ENCODE measurements around the gene KRTAP10-9. TPM values are rescaled to one million over a fixed set of nuclear protein-coding genes. Genes with fewer than 3 reads are reported as not detected.

Gene KRTAP10-9
- total RNA-seq, 2 donors from 2014 or later: not detected

DNA sequence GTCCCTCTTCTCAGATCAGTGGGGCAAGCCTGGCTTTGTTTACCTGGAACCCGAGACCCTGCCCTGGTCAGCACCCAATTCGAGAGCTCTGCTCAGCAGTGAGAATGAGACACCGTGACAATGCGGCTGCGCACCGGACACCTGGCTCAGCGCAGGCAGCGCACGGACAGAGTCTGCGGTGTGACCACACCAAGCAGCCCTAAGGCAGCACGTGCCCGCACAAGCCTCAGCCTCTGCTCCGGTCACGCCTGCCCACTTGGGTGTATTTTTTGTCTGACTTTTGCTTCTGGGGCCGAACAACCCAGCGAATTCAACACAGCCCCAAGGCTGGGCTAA lies 10.3 kb upstream of the KRTAP10-9 start:
- Histone ChIP-seq H3K27ac (no peak overlapping the region), H3K27me3 (replicated peaks; ENCODE audit: insufficient read depth) (no peaks in the 10 kb centered on the region), H3K4me1 (ENCODE audit: control insufficient read depth in 1 of 2, low read depth in 2 of 2) (no peaks in the 10 kb centered on the region), H3K4me3 (no peak overlapping the region), H3K9me3 (no peaks in the 10 kb centered on the region), H3K36me3 (no peaks in the 10 kb centered on the region)
- no peak for ATAC-seq (ENCODE audit: insufficient number of reproducible peaks, low FRiP score, low read depth)
- no peak for DNase-seq (ENCODE audit: low spot score)
- TF ChIP-seq, protein P1, sequence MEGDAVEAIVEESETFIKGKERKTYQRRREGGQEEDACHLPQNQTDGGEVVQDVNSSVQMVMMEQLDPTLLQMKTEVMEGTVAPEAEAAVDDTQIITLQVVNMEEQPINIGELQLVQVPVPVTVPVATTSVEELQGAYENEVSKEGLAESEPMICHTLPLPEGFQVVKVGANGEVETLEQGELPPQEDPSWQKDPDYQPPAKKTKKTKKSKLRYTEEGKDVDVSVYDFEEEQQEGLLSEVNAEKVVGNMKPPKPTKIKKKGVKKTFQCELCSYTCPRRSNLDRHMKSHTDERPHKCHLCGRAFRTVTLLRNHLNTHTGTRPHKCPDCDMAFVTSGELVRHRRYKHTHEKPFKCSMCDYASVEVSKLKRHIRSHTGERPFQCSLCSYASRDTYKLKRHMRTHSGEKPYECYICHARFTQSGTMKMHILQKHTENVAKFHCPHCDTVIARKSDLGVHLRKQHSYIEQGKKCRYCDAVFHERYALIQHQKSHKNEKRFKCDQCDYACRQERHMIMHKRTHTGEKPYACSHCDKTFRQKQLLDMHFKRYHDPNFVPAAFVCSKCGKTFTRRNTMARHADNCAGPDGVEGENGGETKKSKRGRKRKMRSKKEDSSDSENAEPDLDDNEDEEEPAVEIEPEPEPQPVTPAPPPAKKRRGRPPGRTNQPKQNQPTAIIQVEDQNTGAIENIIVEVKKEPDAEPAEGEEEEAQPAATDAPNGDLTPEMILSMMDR (IDR thresholded peaks at IDR 0.05): no peak

DNA sequence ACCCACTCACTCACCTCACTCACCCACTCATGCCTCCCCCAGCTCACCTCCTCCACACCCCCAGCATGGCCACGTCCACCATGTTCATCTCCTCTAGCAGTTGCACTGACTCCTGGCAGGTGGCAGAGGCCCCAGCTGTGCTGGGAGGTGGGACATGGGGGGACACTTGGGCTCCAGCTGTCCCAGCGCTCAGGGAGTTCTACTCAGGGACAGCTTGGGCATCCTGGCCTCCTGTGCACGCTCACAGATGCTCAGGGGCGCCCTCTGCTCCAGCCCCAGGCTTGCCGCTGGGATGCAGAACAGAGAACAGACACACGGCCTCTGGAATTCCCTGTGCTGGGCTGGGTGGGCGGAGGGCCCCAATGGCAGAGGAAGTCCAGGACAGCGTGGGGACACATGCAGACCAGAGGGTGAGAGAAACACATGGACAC lies 9.8 kb upstream of the KRTAP10-9 start:
- ATAC-seq (ENCODE audit: insufficient number of reproducible peaks, low FRiP score, low read depth): no peak
- Histone ChIP-seq H3K4me3 (no peak overlapping the region), H3K27ac (no peak overlapping the region), H3K9me3 (no peaks in the 10 kb centered on the region), H3K4me1 (ENCODE audit: control insufficient read depth in 1 of 2, low read depth in 2 of 2) (no peaks in the 10 kb centered on the region), H3K36me3 (no peaks in the 10 kb centered on the region), H3K27me3 (replicated peaks; ENCODE audit: insufficient read depth) (no peaks in the 10 kb centered on the region)
- TF ChIP-seq, protein P1 (IDR thresholded peaks at IDR 0.05): no peak
- no peak for DNase-seq (ENCODE audit: low spot score)

DNA sequence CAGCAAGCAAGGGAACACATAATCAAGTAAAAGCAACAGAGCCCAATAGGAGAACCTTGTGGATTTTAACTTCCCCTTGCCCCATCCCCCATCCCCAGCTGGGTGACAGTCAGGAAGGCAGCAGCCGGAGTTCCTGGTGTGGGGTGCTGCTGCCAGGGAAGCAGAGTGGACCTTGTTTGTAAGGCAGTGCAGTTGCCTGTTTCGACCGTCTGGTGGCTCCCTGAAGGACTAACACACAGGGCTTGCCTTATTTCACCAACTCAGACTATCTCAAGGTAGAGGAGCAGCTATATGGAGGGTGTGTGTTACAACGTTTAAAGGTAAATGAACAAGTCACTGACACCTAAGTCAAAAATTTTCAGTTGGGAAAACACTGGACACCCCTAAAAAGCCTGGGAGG lies 8.4 kb upstream of the KRTAP10-9 start:
- Histone ChIP-seq H3K27ac (no peak overlapping the region), H3K27me3 (replicated peaks; ENCODE audit: insufficient read depth) (no peaks in the 10 kb centered on the region), H3K4me3 (no peak overlapping the region), H3K9me3 (peaks cover 2% of the 10 kb centered on the region), H3K4me1 (ENCODE audit: control insufficient read depth in 1 of 2, low read depth in 2 of 2) (no peaks in the 10 kb centered on the region), H3K36me3 (no peaks in the 10 kb centered on the region)
- TF ChIP-seq, protein P1 (IDR thresholded peaks at IDR 0.05): no peak
- ATAC-seq (ENCODE audit: insufficient number of reproducible peaks, low FRiP score, low read depth): no peak
- DNase-seq (ENCODE audit: low spot score): no peak

DNA sequence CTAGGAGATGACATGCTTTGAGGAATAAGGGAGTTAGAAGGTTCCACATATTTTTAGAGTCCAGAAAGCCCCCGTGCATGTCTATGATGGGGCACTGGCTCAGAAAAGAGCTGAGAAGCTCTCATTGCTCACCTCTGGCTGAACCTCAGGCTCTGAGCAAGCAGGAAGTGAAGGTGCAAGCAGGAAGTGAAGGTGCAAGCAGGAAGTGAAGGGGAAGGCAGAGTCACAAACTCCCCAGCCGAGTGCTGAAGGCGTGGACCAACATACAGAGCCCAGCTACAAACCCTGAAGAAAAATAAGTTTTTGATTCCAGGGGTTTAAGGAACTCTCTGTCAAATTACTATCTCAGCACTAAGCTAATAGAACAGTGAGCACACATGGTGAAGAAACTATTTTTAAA lies 8.0 kb upstream of the KRTAP10-9 start:
- no peak overlapping the region for H3K27ac ChIP-seq
- no peak overlapping the region for H3K4me3 ChIP-seq
- peaks cover 3% of the 10 kb centered on the region for H3K9me3 ChIP-seq
- ATAC-seq (ENCODE audit: insufficient number of reproducible peaks, low FRiP score, low read depth) (no peak), DNase-seq (ENCODE audit: low spot score) (no peak)
- TF ChIP-seq, protein P1 (IDR thresholded peaks at IDR 0.05): no peak
- no peaks in the 10 kb centered on the region for H3K27me3 ChIP-seq (replicated peaks; ENCODE audit: insufficient read depth)
- H3K36me3 ChIP-seq: no peaks in the 10 kb centered on the region
- no peaks in the 10 kb centered on the region for H3K4me1 ChIP-seq (ENCODE audit: control insufficient read depth in 1 of 2, low read depth in 2 of 2)

DNA sequence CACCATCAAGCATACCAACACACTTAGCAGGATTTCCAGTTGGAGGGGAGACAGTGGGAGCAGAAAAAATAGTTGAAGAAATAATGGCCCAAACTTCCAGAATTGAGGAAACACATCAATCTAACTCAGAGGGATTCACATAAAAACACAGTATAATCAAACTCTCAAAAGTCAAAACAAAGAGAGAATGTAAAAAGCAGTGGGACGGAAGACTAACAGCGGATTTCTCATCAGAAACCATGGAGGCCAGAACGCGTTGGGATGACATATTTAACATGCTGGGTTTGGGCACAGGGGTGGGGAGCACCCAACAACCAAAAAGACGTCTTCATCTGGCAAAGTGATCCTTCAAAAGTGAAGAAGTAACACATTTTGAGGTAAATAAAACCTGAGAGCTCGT lies 7.0 kb upstream of the KRTAP10-9 start:
- DNase-seq (ENCODE audit: low spot score) (no peak), ATAC-seq (ENCODE audit: insufficient number of reproducible peaks, low FRiP score, low read depth) (no peak)
- Histone ChIP-seq H3K4me1 (ENCODE audit: control insufficient read depth in 1 of 2, low read depth in 2 of 2) (no peaks in the 10 kb centered on the region), H3K36me3 (no peaks in the 10 kb centered on the region), H3K4me3 (no peak overlapping the region), H3K9me3 (peaks cover 3% of the 10 kb centered on the region), H3K27me3 (replicated peaks; ENCODE audit: insufficient read depth) (no peaks in the 10 kb centered on the region), H3K27ac (no peak overlapping the region)
- TF ChIP-seq, protein P1 (IDR thresholded peaks at IDR 0.05): no peak

Data from thoracic aorta (tissue), 2 donors.